IMR-90 (cell line): Measurements from ENCODE around the gene PSMG3. TPM values are rescaled to one million over a fixed set of nuclear protein-coding genes. Genes with fewer than 3 reads are reported as not detected.

Source experiments
- ATAC-seq: fragments of 200-7000 bp; cut with Tn5 transposase; 2 replicates; pipeline ENCODE4 v1.9.1; 2020; ENCODE audit warnings: low read depth, mild to moderate bottlenecking, moderate library complexity
- BruUV-seq: library from RNA; stranded (reverse); fragments of 400-500 nt; replicated peaks from 2 replicates; lab custom pipeline; 2021; lab: Mats Ljungman, UMichigan
- CTCF ChIA-PET: fragments of 300-600 bp; formaldehyde crosslinking; extraction: SDS; loops from one replicate; lab custom pipeline; 2021; ENCODE audit warnings: antibody characterized with exemption; lab: Yijun Ruan, JAX
- POLR2A ChIA-PET: fragments of 300-600 bp; sonication (Branson Sonifier 250); formaldehyde crosslinking; loops from one replicate; lab custom pipeline; 2022; ENCODE audit warnings: antibody characterized with exemption; ENCODE audit not compliant: unreplicated experiment; lab: Charles Lee
- DNase-seq: peaks from one replicate; pipeline ENCODE4 v3.0.0; 2013
- H2AFZ ChIP-seq: replicated peaks from 2 replicates; pipeline ENCODE3; 2013; ENCODE audit warnings: low read length, mild to moderate bottlenecking; ENCODE audit not compliant: poor library complexity
- H2AK5ac ChIP-seq: 2 replicates; pipeline ENCODE4 v1.6.1; 2013; ENCODE audit warnings: low read depth, low read length, inconsistent platforms
- H2AK9ac ChIP-seq: replicated peaks from 2 replicates; pipeline ENCODE3; 2013; ENCODE audit warnings: mild to moderate bottlenecking, low read depth, low read length, moderate library complexity; ENCODE audit not compliant: poor library complexity
- H2BK120ac ChIP-seq: 2 replicates; pipeline ENCODE4 v1.6.1; 2013; ENCODE audit warnings: low read depth, low read length, inconsistent platforms
- H2BK15ac ChIP-seq: 3 replicates; pipeline ENCODE4 v1.6.1; 2013; ENCODE audit warnings: low read depth, low read length, inconsistent platforms
- H2BK20ac ChIP-seq: 2 replicates; pipeline ENCODE4 v1.6.1; 2013; ENCODE audit warnings: low read depth, mild to moderate bottlenecking, inconsistent platforms, low read length, moderate library complexity
- H2BK5ac ChIP-seq: 2 replicates; pipeline ENCODE4 v1.6.1; 2013; ENCODE audit warnings: mild to moderate bottlenecking, low read depth, low read length, inconsistent platforms; ENCODE audit not compliant: poor library complexity, severe bottlenecking
- H3K14ac ChIP-seq: replicated peaks from 2 replicates; pipeline ENCODE4 v1.6.1; 2013; ENCODE audit warnings: low read depth, low read length, inconsistent platforms
- H3K18ac ChIP-seq: 2 replicates; pipeline ENCODE4 v1.6.1; 2013; ENCODE audit warnings: low read depth, low read length, control low read depth
- H3K23ac ChIP-seq: 2 replicates; pipeline ENCODE4 v1.6.1; 2013; ENCODE audit warnings: low read depth, low read length, inconsistent platforms
- H3K27ac ChIP-seq: 2 replicates; pipeline ENCODE4 v1.5.1; 2013; ENCODE audit warnings: mild to moderate bottlenecking, control low read depth, low read length; ENCODE audit not compliant: insufficient read depth
- H3K27me3 ChIP-seq: 2 replicates; pipeline ENCODE4 v1.6.1; 2013; ENCODE audit warnings: low read length; ENCODE audit not compliant: control insufficient read depth, insufficient read depth
- H3K36me3 ChIP-seq: 2 replicates; pipeline ENCODE4 v1.6.1; 2013; ENCODE audit warnings: low read length, mixed read lengths; ENCODE audit not compliant: control insufficient read depth, insufficient read depth
- H3K4ac ChIP-seq: 2 replicates; pipeline ENCODE4 v1.6.1; 2013; ENCODE audit warnings: low read depth, low read length, inconsistent platforms
- H3K4me1 ChIP-seq: 2 replicates; pipeline ENCODE4 v1.6.1; 2013; ENCODE audit warnings: low read length, mixed read lengths; ENCODE audit not compliant: control insufficient read depth, insufficient read depth
- H3K4me2 ChIP-seq: 2 replicates; pipeline ENCODE4 v1.6.1; 2013; ENCODE audit warnings: low read depth, mild to moderate bottlenecking, control low read depth, low read length, moderate library complexity
- H3K4me3 ChIP-seq: 2 replicates; pipeline ENCODE4 v1.5.1; 2013; ENCODE audit warnings: low read depth, mild to moderate bottlenecking, control low read depth, low read length, moderate library complexity; ENCODE audit not compliant: insufficient read depth
- H3K56ac ChIP-seq: 2 replicates; pipeline ENCODE4 v1.6.1; 2013; ENCODE audit warnings: low read length, inconsistent platforms; ENCODE audit not compliant: insufficient read depth; ENCODE audit errors: extremely low read depth
- H3K79me1 ChIP-seq, 2 experiments: 2 replicates each; pipeline ENCODE4 v1.6.1; 2013; ENCODE audit warnings: low read length in 2 of 2, inconsistent platforms in 1 of 2, low read depth in 1 of 2
- H3K9ac ChIP-seq: 2 replicates; pipeline ENCODE4 v1.6.1; 2013; ENCODE audit warnings: low read depth, low read length, control low read depth
- H3K9me1 ChIP-seq: 2 replicates; pipeline ENCODE4 v1.6.1; 2013; ENCODE audit warnings: low read length, inconsistent platforms; ENCODE audit not compliant: insufficient read depth
- H3K9me3 ChIP-seq: 2 replicates; pipeline ENCODE4 v1.6.1; 2013; ENCODE audit warnings: low read length; ENCODE audit not compliant: control insufficient read depth, insufficient read depth
- H4K20me1 ChIP-seq: 2 replicates; pipeline ENCODE4 v1.6.1; 2013; ENCODE audit warnings: low read length, inconsistent platforms; ENCODE audit not compliant: insufficient read depth
- H4K5ac ChIP-seq: 2 replicates; pipeline ENCODE4 v1.6.1; 2013; ENCODE audit warnings: mild to moderate bottlenecking, low read depth, low read length, control low read depth
- H4K8ac ChIP-seq, 2 experiments: 2 replicates each; pipeline ENCODE4 v1.6.1; 2013; ENCODE audit warnings: low read depth in 2 of 2, low read length in 2 of 2, control low read depth in 1 of 2, inconsistent platforms in 1 of 2
- H4K91ac ChIP-seq: 2 replicates; pipeline ENCODE4 v1.6.1; 2013; ENCODE audit warnings: low read depth, low read length, inconsistent platforms; ENCODE audit not compliant: insufficient read depth
- BHLHE40 ChIP-seq: fragments of 150-350 bp; IDR thresholded peaks from 2 replicates; pipeline ENCODE4 v1.6.1; 2016; ENCODE audit warnings: mild to moderate bottlenecking, low read depth, low read length
- CEBPB ChIP-seq: IDR thresholded peaks from 2 replicates; pipeline ENCODE4 v1.6.1; 2012; ENCODE audit warnings: low read depth, low read length, improper control_type of control experiment
- CHD1 ChIP-seq: IDR thresholded peaks from 2 replicates; pipeline ENCODE4 v1.6.1; 2012; ENCODE audit warnings: low read depth, low read length, improper control_type of control experiment
- FOS ChIP-seq: fragments of 150-350 bp; IDR thresholded peaks from 2 replicates; pipeline ENCODE4 v1.6.1; 2016; ENCODE audit warnings: low read depth, low read length
- MAFK ChIP-seq: IDR thresholded peaks from 2 replicates; pipeline ENCODE4 v1.6.1; 2012; ENCODE audit warnings: low read depth, low read length, improper control_type of control experiment
- MAZ ChIP-seq: IDR thresholded peaks from 2 replicates; pipeline ENCODE4 v1.6.1; 2012; ENCODE audit warnings: low read depth, mild to moderate bottlenecking, low read length, improper control_type of control experiment, moderate library complexity, borderline replicate concordance
- MXI1 ChIP-seq: IDR thresholded peaks from 2 replicates; pipeline ENCODE4 v1.6.1; 2012; ENCODE audit warnings: low read depth, mild to moderate bottlenecking, low read length, moderate library complexity, borderline replicate concordance
- NFE2L2 ChIP-seq: fragments of 150-350 bp; IDR thresholded peaks from 2 replicates; pipeline ENCODE4 v1.6.1; 2016; ENCODE audit warnings: low read depth, mild to moderate bottlenecking, low read length
- POLR2A ChIP-seq: IDR thresholded peaks from 2 replicates; pipeline ENCODE4 v1.6.1; 2012; ENCODE audit warnings: mild to moderate bottlenecking, low read depth, low read length
- RAD21 ChIP-seq: IDR thresholded peaks from 2 replicates; pipeline ENCODE4 v1.6.1; 2012; ENCODE audit warnings: low read length, improper control_type of control experiment
- RCOR1 ChIP-seq: IDR thresholded peaks from 2 replicates; pipeline ENCODE4 v1.6.1; 2012; ENCODE audit warnings: mild to moderate bottlenecking, low read length, improper control_type of control experiment; ENCODE audit not compliant: insufficient replicate concordance
- RFX5 ChIP-seq: IDR thresholded peaks from 2 replicates; pipeline ENCODE4 v1.8.0; 2012; ENCODE audit warnings: low read depth, mild to moderate bottlenecking, low read length, moderate library complexity
- SMC3 ChIP-seq: fragments of 150-350 bp; IDR thresholded peaks from 2 replicates; pipeline ENCODE4 v1.6.1; 2016; ENCODE audit warnings: low read depth, mild to moderate bottlenecking, antibody characterized with exemption, low read length, moderate library complexity
- WGBS, 2 experiments: methylation state at CpG; one replicate each; pipeline versions ENCODE4 v1.1.5 to v1.1.7; 2013; ENCODE audit warnings: missing lambda C conversion rate in 2 of 2; ENCODE audit not compliant: insufficient read length in 1 of 2; ENCODE audit errors: extremely low coverage in 2 of 2; 5-methylcytosine and 5-hydroxymethylcytosine counted together
- dilution Hi-C: fragments of 300-500 bp; cut with HindIII; formaldehyde crosslinking; loops from one replicate; pipeline ENCODE4 v1.14.3; 2018; ENCODE audit warnings: low sequenced_read_pairs; ENCODE audit not compliant: unreplicated experiment
- in situ Hi-C: fragments of 300-500 bp; cut with MboI; formaldehyde crosslinking; loops from 3 replicates; pipeline ENCODE4 v1.14.3; 2019; ENCODE audit warnings: low sequenced_read_pairs, inconsistent platforms, mixed read lengths
- intact Hi-C: fragments of 100-400 bp; cut with micrococcal nuclease; formaldehyde crosslinking; loops from 2 replicates; pipeline ENCODE4 v1.10.0; 2022
- polyA plus RNA-seq, 3 experiments: library from polyadenylated mRNA; depleted of rRNA; stranded (reverse); fragments of >200 nt; gene quantifications; 2 replicates each; pipeline ENCODE4 v1.2.3, GENCODE V29; 2012; ENCODE audit warnings: low replicate concordance in 1 of 3
- total RNA-seq: library from RNA; depleted of rRNA; stranded (reverse); fragments of >200 nt; gene quantifications from 2 replicates; pipeline ENCODE4 v1.2.3, GENCODE V29; 2012
- TF ChIP-seq, protein P1 (sequence below): fragments of 150-350 bp; IDR thresholded peaks from 2 replicates; pipeline ENCODE4 v1.6.1; 2017; ENCODE audit warnings: mild to moderate bottlenecking, antibody characterized with exemption, low read length, low read depth
- TF ChIP-seq, protein P2 (sequence below): fragments of 150-350 bp; IDR thresholded peaks from 2 replicates; pipeline ENCODE4 v1.6.1; 2016; ENCODE audit warnings: low read depth, mild to moderate bottlenecking, low read length, moderate library complexity, borderline replicate concordance
- TF ChIP-seq, protein P3 (sequence below): conservative IDR thresholded peaks from 2 replicates; pipeline ENCODE4 v1.5.1; 2012; ENCODE audit warnings: mild to moderate bottlenecking, low read depth, low read length, improper control_type of control experiment

PSMG3 gene
- total and polyA plus RNA-seq, 2 of the 4 experiments (the other 2 are of a cell fraction) = 37.3 to 54.1 TPM

DNA sequence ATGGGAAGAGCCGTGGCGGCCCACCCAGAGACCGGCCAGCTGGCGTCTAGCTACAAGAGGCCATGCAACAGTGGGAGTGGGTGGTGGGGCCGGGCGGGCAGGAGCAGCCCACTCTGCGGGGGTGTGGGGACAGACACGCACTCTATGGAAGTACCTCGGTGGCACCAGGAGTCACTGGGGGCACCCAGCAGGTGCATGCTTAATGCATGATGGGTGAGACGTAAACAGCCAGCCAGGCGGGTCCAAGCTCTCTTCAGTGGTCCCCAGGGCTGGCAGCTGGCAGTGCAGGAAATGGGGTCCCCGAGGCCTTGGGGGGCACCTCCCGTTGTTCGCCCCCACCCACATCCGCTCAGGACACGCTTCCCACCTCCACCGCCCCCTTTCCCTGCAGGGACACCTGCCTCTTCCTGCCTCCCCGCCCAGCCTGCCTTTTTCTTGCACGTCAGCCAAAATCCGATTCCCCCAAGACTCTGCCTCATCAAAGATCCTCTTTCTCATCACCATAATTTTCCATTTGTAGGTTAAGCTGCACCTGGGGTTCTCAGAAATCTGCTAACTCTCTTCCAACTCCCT, 22.6 kb upstream of the PSMG3 start:
- no peak overlapping the region for H3K18ac ChIP-seq
- no peak overlapping the region for H3K4me3 ChIP-seq
- no peak overlapping the region for H4K5ac ChIP-seq
- in situ Hi-C loops (no loop called here), intact Hi-C loops (no loop called here), dilution Hi-C loops (no loop called here)
- no peak overlapping the region for H3K4ac ChIP-seq
- H2AFZ ChIP-seq = peak overlapping the region; percentile 51
- H3K36me3 ChIP-seq = no peaks in the 10 kb centered on the region
- no peak overlapping the region for H3K27ac ChIP-seq
- no peak overlapping the region for H2AK9ac ChIP-seq
- H2AK5ac ChIP-seq = no peak overlapping the region
- ChIA-PET CTCF (no interaction called here), POLR2A (no interaction called here)
- H3K14ac ChIP-seq = no peak overlapping the region
- H2BK5ac ChIP-seq = no peak overlapping the region
- no peak for ATAC-seq
- TF ChIP-seq CEBPB (no peak), RAD21 (no peak), MXI1 (no peak), POLR2A (no peak), NFE2L2 (no peak), SMC3 (no peak), BHLHE40 (no peak), RCOR1 (no peak), CHD1 (no peak), MAFK (no peak), RFX5 (no peak), FOS (no peak), MAZ (no peak)
- TF ChIP-seq, protein P1, sequence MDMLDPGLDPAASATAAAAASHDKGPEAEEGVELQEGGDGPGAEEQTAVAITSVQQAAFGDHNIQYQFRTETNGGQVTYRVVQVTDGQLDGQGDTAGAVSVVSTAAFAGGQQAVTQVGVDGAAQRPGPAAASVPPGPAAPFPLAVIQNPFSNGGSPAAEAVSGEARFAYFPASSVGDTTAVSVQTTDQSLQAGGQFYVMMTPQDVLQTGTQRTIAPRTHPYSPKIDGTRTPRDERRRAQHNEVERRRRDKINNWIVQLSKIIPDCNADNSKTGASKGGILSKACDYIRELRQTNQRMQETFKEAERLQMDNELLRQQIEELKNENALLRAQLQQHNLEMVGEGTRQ = no peak
- TF ChIP-seq, protein P2, sequence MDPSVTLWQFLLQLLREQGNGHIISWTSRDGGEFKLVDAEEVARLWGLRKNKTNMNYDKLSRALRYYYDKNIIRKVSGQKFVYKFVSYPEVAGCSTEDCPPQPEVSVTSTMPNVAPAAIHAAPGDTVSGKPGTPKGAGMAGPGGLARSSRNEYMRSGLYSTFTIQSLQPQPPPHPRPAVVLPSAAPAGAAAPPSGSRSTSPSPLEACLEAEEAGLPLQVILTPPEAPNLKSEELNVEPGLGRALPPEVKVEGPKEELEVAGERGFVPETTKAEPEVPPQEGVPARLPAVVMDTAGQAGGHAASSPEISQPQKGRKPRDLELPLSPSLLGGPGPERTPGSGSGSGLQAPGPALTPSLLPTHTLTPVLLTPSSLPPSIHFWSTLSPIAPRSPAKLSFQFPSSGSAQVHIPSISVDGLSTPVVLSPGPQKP = no peak
- TF ChIP-seq, protein P3, sequence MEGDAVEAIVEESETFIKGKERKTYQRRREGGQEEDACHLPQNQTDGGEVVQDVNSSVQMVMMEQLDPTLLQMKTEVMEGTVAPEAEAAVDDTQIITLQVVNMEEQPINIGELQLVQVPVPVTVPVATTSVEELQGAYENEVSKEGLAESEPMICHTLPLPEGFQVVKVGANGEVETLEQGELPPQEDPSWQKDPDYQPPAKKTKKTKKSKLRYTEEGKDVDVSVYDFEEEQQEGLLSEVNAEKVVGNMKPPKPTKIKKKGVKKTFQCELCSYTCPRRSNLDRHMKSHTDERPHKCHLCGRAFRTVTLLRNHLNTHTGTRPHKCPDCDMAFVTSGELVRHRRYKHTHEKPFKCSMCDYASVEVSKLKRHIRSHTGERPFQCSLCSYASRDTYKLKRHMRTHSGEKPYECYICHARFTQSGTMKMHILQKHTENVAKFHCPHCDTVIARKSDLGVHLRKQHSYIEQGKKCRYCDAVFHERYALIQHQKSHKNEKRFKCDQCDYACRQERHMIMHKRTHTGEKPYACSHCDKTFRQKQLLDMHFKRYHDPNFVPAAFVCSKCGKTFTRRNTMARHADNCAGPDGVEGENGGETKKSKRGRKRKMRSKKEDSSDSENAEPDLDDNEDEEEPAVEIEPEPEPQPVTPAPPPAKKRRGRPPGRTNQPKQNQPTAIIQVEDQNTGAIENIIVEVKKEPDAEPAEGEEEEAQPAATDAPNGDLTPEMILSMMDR = no peak
- no peak overlapping the region for H2BK20ac ChIP-seq
- no peak overlapping the region for H2BK120ac ChIP-seq
- no peaks in the 10 kb centered on the region for H4K20me1 ChIP-seq
- no peak overlapping the region for H3K9ac ChIP-seq
- no peak overlapping the region for H2BK15ac ChIP-seq
- BruUV-seq = no TSS peak
- no peaks in the 10 kb centered on the region for H3K4me1 ChIP-seq
- peaks cover 62% of the 10 kb centered on the region for H3K27me3 ChIP-seq
- no peak overlapping the region for H3K23ac ChIP-seq
- H4K8ac ChIP-seq = no peak overlapping the region
- no peak overlapping the region for H3K56ac ChIP-seq
- H3K9me3 ChIP-seq = peaks cover 13% of the 10 kb centered on the region
- no peak overlapping the region for H4K91ac ChIP-seq
- H3K4me2 ChIP-seq = no peak overlapping the region
- H3K9me1 ChIP-seq = no peaks in the 10 kb centered on the region
- H3K79me1 ChIP-seq = no peaks in the 10 kb centered on the region
- DNase-seq = no peak
- WGBS, 2 experiments = 38% methylated on average over 13 of the region's 20 CpGs; no CpG with 5 or more reads in 1 of the 2 experiments
